AG09309 (cell line): ENCODE results near the gene C1QTNF2.

Source experiments
- DNase-seq: peaks from one replicate; pipeline ENCODE4 v3.0.0-alpha.2; 2010; ENCODE audit warnings: low read depth
- H3K4me3 ChIP-seq: 2 replicates; pipeline ENCODE4 v1.5.1; 2011; ENCODE audit warnings: mild to moderate bottlenecking, low read depth, low read length, moderate library complexity; ENCODE audit not compliant: control insufficient read depth
- CTCF ChIP-seq: IDR thresholded peaks from 2 replicates; pipeline ENCODE4 v1.5.1; 2011; ENCODE audit warnings: mild to moderate bottlenecking, low read depth, low read length, inconsistent platforms; ENCODE audit not compliant: insufficient read depth, control insufficient read depth; ENCODE audit errors: missing control alignments

C1QTNF2 gene

GRCh38 chr5:160357861-160358411, 12.5 kb downstream of the C1QTNF2 start:
- no peak for DNase-seq
- H3K4me3 ChIP-seq = no peak overlapping the region
- no peak for TF ChIP-seq CTCF

GRCh38 chr5:160357394-160357793, 13.0 kb downstream of the C1QTNF2 start:
- TF ChIP-seq CTCF = no peak
- DNase-seq = no peak

GRCh38 chr5:160356550-160357347, 13.7 kb downstream of the C1QTNF2 start:
- no peak for DNase-seq
- no peak for TF ChIP-seq CTCF
- H3K4me3 ChIP-seq = no peak overlapping the region

More at GRCh38 chr5:160357394-160357793, 13.0 kb downstream of the C1QTNF2 start:
- H3K4me3 ChIP-seq = no peak overlapping the region

- no peak for DNase-seq
- no peak overlapping the region for H3K4me3 ChIP-seq
- TF ChIP-seq CTCF = no peak
Measured at GRCh38 chr5:160354666-160355065, 15.8 kb downstream of the C1QTNF2 start.

- DNase-seq = no peak
- TF ChIP-seq CTCF = no peak
- no peak overlapping the region for H3K4me3 ChIP-seq
Measured at GRCh38 chr5:160353379-160353778, 17.0 kb downstream of the C1QTNF2 start.

- TF ChIP-seq CTCF = no peak
- DNase-seq = no peak
- H3K4me3 ChIP-seq = no peak overlapping the region
Measured at GRCh38 chr5:160352308-160352707, 18.1 kb downstream of the C1QTNF2 start.
